Lower leg skin (tissue), 4 donors: ENCODE measurements around the gene CASR. TPM values are rescaled to one million over a fixed set of nuclear protein-coding genes. Genes with fewer than 3 reads are reported as not detected.
"Not testable (repeated sequence)": the region's sequence is repeated elsewhere in the genome, so short reads cannot be mapped to it uniquely, and the experiment has no call there.

Experiments
- DNase-seq, 2 donors: peaks; one replicate each; pipeline ENCODE4 v3.0.0-alpha.2; 2019; ENCODE audit warnings: low spot score in 2 of 2
- H3K4me3 ChIP-seq: fragments of 200-600 bp; sonication (generic); 2 replicates; pipeline ENCODE4 v1.5.1; 2017; ENCODE audit warnings: mild to moderate bottlenecking, low read depth; ENCODE audit not compliant: poor library complexity, severe bottlenecking
- CTCF ChIP-seq, 3 donors: fragments of 450-650 bp; IDR thresholded peaks; one replicate each; pipeline ENCODE4 v1.5.1; 2016; ENCODE audit warnings: antibody characterized with exemption in 3 of 3, mild to moderate bottlenecking in 3 of 3, moderate library complexity in 2 of 3
- POLR2A ChIP-seq, 2 donors: fragments of 450-650 bp; IDR thresholded peaks; one replicate each; pipeline ENCODE4 v1.6.1; 2016 to 2017; ENCODE audit warnings: antibody characterized with exemption in 2 of 2, mild to moderate bottlenecking in 1 of 2, moderate library complexity in 1 of 2
- WGBS, 2 donors: methylation state at CpG; one replicate each; pipeline ENCODE4 v1.1.5; 2018; 5-methylcytosine and 5-hydroxymethylcytosine counted together
- intact Hi-C: fragments of 100-400 bp; cut with DNase I; formaldehyde crosslinking; loops from one replicate; pipeline ENCODE4 v1.15.0; 2023; ENCODE audit warnings: low total_unique reads
- total RNA-seq, 4 donors: library from RNA; depleted of rRNA; stranded (reverse); fragments of >200 nt; gene quantifications; one replicate each; pipeline ENCODE4 v1.1.0, GENCODE V29; 2016

CASR gene
- total RNA-seq, 4 donors from 2014 or later = not detected

- H3K4me3 ChIP-seq = no peak overlapping the region
- intact Hi-C loops = no loop called here
- no peak for TF ChIP-seq POLR2A (IDR thresholded peaks at IDR 0.05)
- TF ChIP-seq CTCF (IDR thresholded peaks at IDR 0.05) = no peak
- WGBS, 2 donors = 63 to 73% methylated on average over 1 of the region's 1 CpG
- DNase-seq = no peak
Observed at GRCh38 chr3:122188737-122189136, 5.3 kb downstream of the CASR start.

- no peak for DNase-seq
- H3K4me3 ChIP-seq = no peak overlapping the region
- intact Hi-C loops = no loop called here
- TF ChIP-seq POLR2A (IDR thresholded peaks at IDR 0.05) = no peak
- TF ChIP-seq CTCF (IDR thresholded peaks at IDR 0.05) = no peak
Observed at GRCh38 chr3:122189357-122189756, 5.9 kb downstream of the CASR start.

- intact Hi-C loops = no loop called here
- TF ChIP-seq CTCF (IDR thresholded peaks at IDR 0.05) (no peak), POLR2A (IDR thresholded peaks at IDR 0.05) (no peak)
- H3K4me3 ChIP-seq = no peak overlapping the region
- no peak for DNase-seq
- 76 to 81% methylated on average over 3 of the region's 3 CpGs for WGBS, 2 donors
Observed at GRCh38 chr3:122190525-122190924, 7.1 kb downstream of the CASR start.

GRCh38 chr3:122198966-122199365, 15.5 kb downstream of the CASR start:
- intact Hi-C loops = no loop called here
- 83 to 88% methylated on average over 2 of the region's 2 CpGs for WGBS, 2 donors
- no peak for DNase-seq
- no peak overlapping the region for H3K4me3 ChIP-seq
- TF ChIP-seq POLR2A (IDR thresholded peaks at IDR 0.05) (no peak), CTCF (IDR thresholded peaks at IDR 0.05) (no peak)

GRCh38 chr3:122199552-122199951, 16.1 kb downstream of the CASR start:
- TF ChIP-seq POLR2A (IDR thresholded peaks at IDR 0.05) = no peak
- TF ChIP-seq CTCF (IDR thresholded peaks at IDR 0.05) = no peak
- WGBS, 2 donors = 81 to 86% methylated on average over 4 of the region's 4 CpGs
- no peak overlapping the region for H3K4me3 ChIP-seq
- no peak for DNase-seq
- intact Hi-C loops = no loop called here

- WGBS, 2 donors = 45 to 67% methylated on average over 3 of the region's 3 CpGs
- no peak for DNase-seq
- intact Hi-C loops = no loop called here
- H3K4me3 ChIP-seq = no peak overlapping the region
- TF ChIP-seq POLR2A (IDR thresholded peaks at IDR 0.05) (no peak), CTCF (IDR thresholded peaks at IDR 0.05) (no peak)
Observed at GRCh38 chr3:122200661-122201060, 17.2 kb downstream of the CASR start.

GRCh38 chr3:122201476-122201875, 18.0 kb downstream of the CASR start:
- intact Hi-C loops, DNase-seq, H3K4me3 ChIP-seq: not testable (repeated sequence)
- 83 to 86% methylated on average over 3 of the region's 25 CpGs for WGBS, 2 donors
